Right lobe of liver (tissue), 4 donors: ENCODE data around the gene TACR1.

ENCODE experiments used
- CTCF ChIP-seq, 4 donors: fragments of 200-600 bp in 3 of 4; fragments of 450-650 bp in 1 of 4; IDR thresholded peaks; one replicate each; pipeline versions ENCODE4 v1.5.1 to v1.8.0; 2016 to 2022; ENCODE audit warnings: antibody characterized with exemption in 4 of 4, mild to moderate bottlenecking in 2 of 4
- POLR2A ChIP-seq: fragments of 450-650 bp; IDR thresholded peaks from one replicate; pipeline ENCODE4 v1.6.1; 2017; ENCODE audit warnings: antibody characterized with exemption, mild to moderate bottlenecking
- donor health status: DM: no; HTN: no; CAD: no.
- donor health status: DM: no; HTN: no; CAD: no.
- donor health status: DM: no; HTN: yes; CAD: no.

- TF ChIP-seq POLR2A (no peak), CTCF (IDR thresholded peaks at IDR 0.05) (peak in 2 of 4 donors; percentile 11 to 25)
Observed at GRCh38 chr2:75157435-75157834, 41.9 kb downstream of the TACR1 start.
